Urinary bladder (tissue), 4 donors: ENCODE measurements around the gene FRYL. TPM values are rescaled to one million over a fixed set of nuclear protein-coding genes. Genes with fewer than 3 reads are reported as not detected.
A peak's percentile ranks its signal among the peaks of the same experiment; 100 is the strongest.

Source experiments
- DNase-seq: peaks from one replicate; pipeline ENCODE4 v3.0.0-alpha.2; 2015; ENCODE audit errors: extremely low spot score
- H3K27ac ChIP-seq: one replicate; pipeline ENCODE4 v1.5.1; 2013; ENCODE audit warnings: low read depth, mild to moderate bottlenecking, moderate library complexity
- H3K36me3 ChIP-seq: one replicate; pipeline ENCODE4 v1.6.1; 2013; ENCODE audit warnings: mild to moderate bottlenecking, moderate library complexity; ENCODE audit not compliant: insufficient read depth
- H3K4me1 ChIP-seq: one replicate; pipeline ENCODE4 v1.6.1; 2013; ENCODE audit warnings: mild to moderate bottlenecking, moderate library complexity; ENCODE audit not compliant: insufficient read depth
- H3K4me3 ChIP-seq: one replicate; pipeline ENCODE4 v1.5.1; 2013; ENCODE audit warnings: low read depth, low read length
- WGBS: extraction: QIAGEN DNeasy Blood & Tissue Kit; methylation state at CpG from one replicate; pipeline ENCODE4 v1.1.7; 2013; 5-methylcytosine and 5-hydroxymethylcytosine counted together
- polyA plus RNA-seq: library from polyadenylated mRNA; stranded (reverse); fragments of 200-250 nt; gene quantifications from one replicate; pipeline ENCODE4 v1.2.3, GENCODE V29; 2013
- total RNA-seq: library from RNA; depleted of rRNA; stranded (reverse); fragments of >200 nt; gene quantifications from one replicate; pipeline ENCODE4 v1.2.3, GENCODE V29; 2014
- donor health status: healthy with polysubstance abuse.
- donor health status: healthy.

The FRYL gene
- total and polyA plus RNA-seq, 2 donors, result 17.0 to 172 TPM

- WGBS, result 26% methylated on average over 22 of the region's 22 CpGs
- Histone ChIP-seq H3K4me1 (no peaks in the 10 kb centered on the region), H3K4me3 (no peak overlapping the region), H3K36me3 (no peaks in the 10 kb centered on the region), H3K27ac (no peak overlapping the region)
- DNase-seq, result no peak
Measured at GRCh38 chr4:48484494-48485168, 295.4 kb downstream of the FRYL start.

- WGBS, result 6% methylated on average over 66 of the region's 66 CpGs
Measured at GRCh38 chr4:48483777-48484493, 296.1 kb downstream of the FRYL start.

GRCh38 chr4:48483006-48483776 is 296.9 kb downstream of the FRYL start, which contains the start of gene SLC10A4:
Gene SLC10A4 (plus strand): TSS chr4:48483343. CDS start chr4:48483562, 219 bp downstream.
- H3K4me3 ChIP-seq, result peak within 1 kb of the TSS; percentile 50
- H3K4me1 ChIP-seq, result no peaks in the 10 kb centered on the region
- WGBS, result 2% methylated on average over 85 of the region's 85 CpGs
- DNase-seq, result peak; percentile 46
- H3K36me3 ChIP-seq, result no peaks in the 10 kb centered on the region
- no peak within 1 kb of the TSS for H3K27ac ChIP-seq

More at GRCh38 chr4:48483777-48484493, 296.1 kb downstream of the FRYL start:
- H3K36me3 ChIP-seq, result no peaks in the 10 kb centered on the region
- H3K4me1 ChIP-seq, result no peaks in the 10 kb centered on the region
- peak overlapping the region; percentile 50 for H3K4me3 ChIP-seq
- H3K27ac ChIP-seq, result no peak overlapping the region
- no peak for DNase-seq

DNA sequence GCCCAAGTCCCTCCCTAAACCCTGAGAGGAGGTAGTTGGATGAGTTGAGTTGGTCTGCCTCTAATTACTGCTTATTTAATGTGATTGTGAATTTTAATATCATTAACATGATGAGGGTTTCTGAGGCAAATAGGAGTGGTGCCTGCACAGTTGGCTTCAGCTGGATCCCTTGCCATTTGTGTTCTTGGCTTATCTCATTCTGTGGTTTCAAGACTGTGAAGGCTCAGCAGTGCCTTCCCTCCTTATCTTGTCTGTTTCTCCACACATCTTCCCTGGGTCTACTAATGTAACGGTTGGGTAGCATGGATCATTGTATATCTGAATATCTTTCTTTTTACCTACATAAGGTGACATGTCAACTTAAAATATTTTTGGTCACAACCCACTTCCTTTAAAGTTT is 298.5 kb downstream of the FRYL start:
- Histone ChIP-seq H3K4me3 (no peak overlapping the region), H3K36me3 (no peaks in the 10 kb centered on the region), H3K4me1 (no peaks in the 10 kb centered on the region), H3K27ac (no peak overlapping the region)
- WGBS, result 82% methylated on average over 1 of the region's 1 CpG
- no peak for DNase-seq

DNA sequence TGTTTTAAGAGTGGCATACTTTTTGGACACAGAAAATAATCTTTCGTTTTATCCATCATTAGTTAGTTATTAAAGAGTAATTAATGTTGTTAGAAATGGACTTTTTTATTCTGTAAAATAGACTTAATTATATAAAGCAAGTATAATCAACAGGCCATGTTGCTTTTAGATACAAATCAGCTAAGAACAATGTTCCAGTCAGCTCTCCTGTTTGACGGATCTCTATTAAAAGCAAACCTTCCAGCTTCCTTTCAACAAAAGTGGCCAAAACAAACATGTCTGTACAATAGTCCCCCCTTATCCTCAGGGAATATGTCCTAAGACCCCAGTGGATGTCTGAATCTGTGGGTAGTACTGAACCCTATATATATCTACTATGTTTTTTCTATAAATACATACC is 301.8 kb downstream of the FRYL start:
- WGBS, result 79% methylated on average over 2 of the region's 2 CpGs
- H3K4me1 ChIP-seq, result no peaks in the 10 kb centered on the region
- H3K36me3 ChIP-seq, result no peaks in the 10 kb centered on the region
- no peak for DNase-seq
- H3K4me3 ChIP-seq, result no peak overlapping the region
- no peak overlapping the region for H3K27ac ChIP-seq

DNA sequence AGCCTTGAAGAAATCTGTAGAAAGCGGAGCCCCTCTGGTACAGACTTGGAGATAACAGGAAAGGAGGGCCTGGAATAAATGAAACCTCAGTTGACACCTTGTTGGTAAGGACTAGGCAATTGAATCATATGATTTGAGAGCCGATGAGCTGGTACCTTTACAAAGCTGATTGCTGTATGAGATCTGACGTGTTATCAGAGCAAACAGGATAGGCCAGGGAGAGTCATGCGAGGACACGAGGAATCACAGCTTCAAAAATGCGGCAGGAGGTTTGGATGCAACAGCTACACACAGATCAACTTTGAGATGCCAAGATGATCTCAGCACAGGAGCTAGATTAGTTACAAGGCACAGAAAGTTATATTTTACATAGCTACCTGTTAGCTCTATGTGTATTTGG is 304.3 kb downstream of the FRYL start:
- no peaks in the 10 kb centered on the region for H3K36me3 ChIP-seq
- DNase-seq, result no peak
- H3K27ac ChIP-seq, result no peak overlapping the region
- no peaks in the 10 kb centered on the region for H3K4me1 ChIP-seq
- WGBS, result 90% methylated on average over 6 of the region's 6 CpGs
- H3K4me3 ChIP-seq, result no peak overlapping the region

DNA sequence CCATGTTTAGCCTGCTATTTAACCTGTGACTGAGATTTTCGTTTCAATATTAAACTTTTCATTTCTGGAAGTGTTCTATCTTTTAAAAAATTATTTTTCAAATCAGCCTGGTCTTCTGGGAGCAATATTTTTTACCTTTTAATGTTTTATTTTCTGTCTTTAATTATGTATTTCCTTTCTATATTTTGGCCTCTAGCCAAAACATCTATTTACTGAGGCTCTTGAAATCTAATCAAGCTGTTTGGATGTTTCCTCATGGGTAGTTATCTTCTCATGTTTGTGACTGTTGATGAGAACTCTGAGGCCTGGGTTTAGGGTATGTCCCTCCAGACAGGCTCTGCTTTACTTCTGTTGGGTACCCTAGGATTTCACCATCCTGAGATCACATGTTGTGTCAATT is 307.3 kb downstream of the FRYL start:
- no peak overlapping the region for H3K27ac ChIP-seq
- no peaks in the 10 kb centered on the region for H3K4me1 ChIP-seq
- no peaks in the 10 kb centered on the region for H3K36me3 ChIP-seq
- DNase-seq, result no peak
- 70% methylated on average over 1 of the region's 1 CpG for WGBS
- H3K4me3 ChIP-seq, result no peak overlapping the region

DNA sequence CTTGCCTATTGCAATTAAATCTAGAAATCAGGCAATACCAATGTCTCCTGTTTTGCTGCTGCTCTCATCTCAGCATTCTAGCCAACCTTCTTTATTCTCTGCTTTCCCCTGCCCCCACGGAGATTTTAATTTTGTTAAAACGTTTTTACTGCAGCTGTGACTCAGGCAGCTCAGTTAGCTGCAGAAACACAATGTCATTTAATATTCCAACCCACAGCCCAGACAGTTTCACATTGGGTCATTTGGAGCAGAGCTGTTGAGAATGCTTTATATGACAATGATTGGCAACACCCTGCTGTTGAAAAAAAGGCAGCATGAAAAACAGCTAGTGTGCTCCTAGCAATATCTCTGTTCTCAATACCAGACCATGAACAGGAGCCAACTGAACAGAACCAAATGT is 309.5 kb downstream of the FRYL start:
- H3K4me3 ChIP-seq, result no peak overlapping the region
- WGBS, result 31% methylated on average over 2 of the region's 2 CpGs
- no peak overlapping the region for H3K27ac ChIP-seq
- no peaks in the 10 kb centered on the region for H3K4me1 ChIP-seq
- no peaks in the 10 kb centered on the region for H3K36me3 ChIP-seq
- DNase-seq, result no peak

DNA sequence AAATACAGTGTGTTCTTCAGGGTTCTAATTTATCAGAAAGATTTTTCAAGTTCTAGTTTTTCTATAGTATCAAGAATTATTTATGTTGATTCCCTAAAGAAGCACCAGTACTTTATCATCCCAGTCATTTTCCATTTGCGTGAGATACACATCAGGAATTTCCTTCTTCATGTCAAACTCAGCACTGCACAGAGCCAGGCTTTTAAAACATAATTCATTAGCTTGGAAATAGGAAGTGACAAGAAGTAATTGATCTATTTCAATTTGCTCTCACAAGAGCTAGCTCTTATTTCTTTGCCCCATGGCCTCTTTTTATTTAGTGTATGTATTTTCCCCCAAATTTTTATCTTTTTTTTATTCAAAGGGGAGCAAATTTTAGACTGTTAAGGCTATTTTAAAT is 309.9 kb downstream of the FRYL start:
- no peak overlapping the region for H3K27ac ChIP-seq
- WGBS, result 52% methylated on average over 1 of the region's 1 CpG
- no peak overlapping the region for H3K4me3 ChIP-seq
- no peak for DNase-seq
- no peaks in the 10 kb centered on the region for H3K36me3 ChIP-seq
- no peaks in the 10 kb centered on the region for H3K4me1 ChIP-seq

DNA sequence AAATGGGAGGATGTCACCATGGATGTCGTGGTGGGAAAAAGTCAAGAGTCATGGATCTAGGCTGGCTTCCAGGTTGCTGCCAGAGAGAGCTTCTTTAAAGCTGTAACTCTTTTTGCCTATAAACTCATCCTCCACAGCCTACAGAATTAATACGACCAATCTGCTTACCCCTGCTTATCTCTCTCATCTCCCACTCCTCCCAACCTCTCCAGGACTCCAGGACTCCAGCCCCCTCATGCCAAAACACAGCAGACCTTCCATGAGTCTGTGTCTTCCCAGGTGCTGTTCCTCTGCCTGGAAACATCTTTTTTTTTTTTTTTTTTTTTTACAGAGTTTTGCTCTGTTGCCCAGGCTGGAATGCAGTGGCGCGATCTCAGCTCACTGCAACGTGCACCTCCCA is 312.2 kb downstream of the FRYL start:
- Histone ChIP-seq H3K4me3 (no peak overlapping the region), H3K4me1 (no peaks in the 10 kb centered on the region), H3K27ac (no peak overlapping the region), H3K36me3 (no peaks in the 10 kb centered on the region)
- WGBS, result 62% methylated on average over 4 of the region's 5 CpGs
- no peak for DNase-seq

DNA sequence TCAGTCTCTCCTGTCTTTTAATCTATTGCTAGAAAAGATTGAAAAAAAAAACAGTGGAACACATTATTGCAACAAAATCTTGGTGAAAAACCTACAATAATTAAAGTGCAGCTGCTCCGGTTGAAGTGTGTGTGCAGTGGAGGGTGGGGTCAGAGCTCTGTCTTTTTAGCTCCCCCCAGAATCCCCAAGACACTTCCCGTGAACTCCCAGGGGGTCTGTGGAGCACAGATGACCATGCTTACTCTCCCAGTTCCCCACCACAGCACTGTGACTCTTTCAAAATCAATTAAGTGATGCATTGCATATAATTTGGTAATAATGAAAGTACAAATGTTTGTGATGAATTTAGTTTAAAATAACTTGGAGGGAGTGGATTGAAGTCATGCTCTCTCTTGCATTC is 312.6 kb downstream of the FRYL start:
- Histone ChIP-seq H3K36me3 (no peaks in the 10 kb centered on the region), H3K4me1 (no peaks in the 10 kb centered on the region), H3K4me3 (no peak overlapping the region), H3K27ac (no peak overlapping the region)
- 63% methylated on average over 2 of the region's 2 CpGs for WGBS
- DNase-seq, result no peak

- peak; percentile 54 for DNase-seq
- H3K4me3 ChIP-seq, result no peak overlapping the region
- no peaks in the 10 kb centered on the region for H3K4me1 ChIP-seq
- WGBS, result 18% methylated on average over 5 of the region's 5 CpGs
- H3K27ac ChIP-seq, result no peak overlapping the region
- H3K36me3 ChIP-seq, result no peaks in the 10 kb centered on the region
Measured at GRCh38 chr4:48462363-48462762, 317.7 kb downstream of the FRYL start.

DNA sequence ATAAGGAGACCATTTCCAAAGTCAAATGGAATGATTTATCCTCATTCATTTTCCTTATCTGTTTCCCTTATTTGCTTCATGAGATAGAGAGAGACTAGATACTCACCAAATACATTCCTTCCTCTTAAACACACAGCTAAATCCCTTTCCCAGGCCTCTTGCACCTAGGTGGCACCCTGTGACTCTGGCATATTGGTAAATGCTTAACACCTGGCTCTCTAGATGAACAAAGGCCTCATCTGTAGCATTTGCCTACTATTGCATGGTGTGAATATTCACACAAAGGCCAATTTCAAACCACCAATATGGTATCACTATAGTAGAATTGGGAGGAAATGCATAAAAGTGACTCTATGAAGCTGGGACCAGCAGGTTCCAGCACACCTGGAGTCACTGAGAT is 319.1 kb downstream of the FRYL start:
- no peak for DNase-seq
- Histone ChIP-seq H3K36me3 (no peaks in the 10 kb centered on the region), H3K27ac (no peak overlapping the region), H3K4me3 (no peak overlapping the region), H3K4me1 (no peaks in the 10 kb centered on the region)

DNA sequence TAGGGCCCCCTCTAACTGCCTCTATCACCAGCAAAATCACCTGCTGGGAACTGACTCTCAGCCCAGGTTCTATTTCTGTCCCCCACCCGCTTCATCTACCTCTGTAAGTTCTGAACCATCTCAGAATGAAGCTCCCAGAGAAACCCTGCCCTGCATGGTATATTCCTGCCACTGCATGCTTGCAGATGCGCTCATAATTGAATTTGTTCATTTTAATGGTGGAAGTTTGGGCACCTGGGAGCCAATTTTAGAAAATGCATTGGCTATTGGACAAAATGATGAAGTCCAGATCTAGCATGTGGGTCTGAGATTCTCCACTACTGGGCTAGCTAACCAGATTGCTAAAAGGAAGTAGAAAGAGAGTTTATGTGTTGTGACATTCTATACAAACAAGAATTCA is 325.5 kb downstream of the FRYL start:
- no peak overlapping the region for H3K27ac ChIP-seq
- DNase-seq, result no peak
- WGBS, result 92% methylated on average over 2 of the region's 2 CpGs
- no peaks in the 10 kb centered on the region for H3K36me3 ChIP-seq
- H3K4me3 ChIP-seq, result no peak overlapping the region
- no peaks in the 10 kb centered on the region for H3K4me1 ChIP-seq
